Measurements from ENCODE around the gene KDM4B. TPM values are rescaled to one million over a fixed set of nuclear protein-coding genes. Genes with fewer than 3 reads are reported as not detected.

The KDM4B gene
- total and polyA plus RNA-seq, 9 donors = 5.2 to 62.9 (median 46.4) TPM

DNA sequence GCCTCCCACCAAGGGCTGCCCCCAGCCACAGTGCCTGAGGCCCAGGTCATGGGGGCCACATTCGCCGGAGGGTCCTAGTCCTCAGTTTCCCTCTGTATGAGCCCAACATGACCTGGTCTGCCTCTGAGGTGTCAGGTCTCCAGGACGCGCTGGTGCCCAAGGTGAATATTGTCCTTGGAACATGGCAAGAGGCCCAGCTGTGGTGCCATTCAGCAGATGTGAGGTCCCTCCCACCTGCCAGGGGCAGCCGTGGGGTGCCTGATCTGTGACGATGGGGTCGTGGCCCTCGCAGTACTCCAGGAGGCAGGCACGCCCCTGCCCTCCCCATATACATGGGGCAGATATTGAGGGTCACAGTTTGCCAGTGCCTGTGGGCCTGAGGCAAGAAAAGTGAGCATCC, 151.9 kb downstream of the KDM4B start:
- WGBS, 3 donors = 88 to 93% (median 92%) methylated on average over 7 to 9 of the region's 9 CpGs
- peaks cover 5% of the 10 kb centered on the region for H3K4me1 ChIP-seq (ENCODE audit: insufficient read depth)
- DNase-seq = no peak
- H3K4me3 ChIP-seq = no peak overlapping the region
- intact Hi-C loops (cut with DNase I) = no loop called here
- no peaks in the 10 kb centered on the region for H3K36me3 ChIP-seq
- no peaks in the 10 kb centered on the region for H3K9me3 ChIP-seq
- no peak for TF ChIP-seq EP300 (IDR thresholded peaks at IDR 0.05)
- no peak for TF ChIP-seq POLR2A (IDR thresholded peaks at IDR 0.05)
- TF ChIP-seq, protein P1, sequence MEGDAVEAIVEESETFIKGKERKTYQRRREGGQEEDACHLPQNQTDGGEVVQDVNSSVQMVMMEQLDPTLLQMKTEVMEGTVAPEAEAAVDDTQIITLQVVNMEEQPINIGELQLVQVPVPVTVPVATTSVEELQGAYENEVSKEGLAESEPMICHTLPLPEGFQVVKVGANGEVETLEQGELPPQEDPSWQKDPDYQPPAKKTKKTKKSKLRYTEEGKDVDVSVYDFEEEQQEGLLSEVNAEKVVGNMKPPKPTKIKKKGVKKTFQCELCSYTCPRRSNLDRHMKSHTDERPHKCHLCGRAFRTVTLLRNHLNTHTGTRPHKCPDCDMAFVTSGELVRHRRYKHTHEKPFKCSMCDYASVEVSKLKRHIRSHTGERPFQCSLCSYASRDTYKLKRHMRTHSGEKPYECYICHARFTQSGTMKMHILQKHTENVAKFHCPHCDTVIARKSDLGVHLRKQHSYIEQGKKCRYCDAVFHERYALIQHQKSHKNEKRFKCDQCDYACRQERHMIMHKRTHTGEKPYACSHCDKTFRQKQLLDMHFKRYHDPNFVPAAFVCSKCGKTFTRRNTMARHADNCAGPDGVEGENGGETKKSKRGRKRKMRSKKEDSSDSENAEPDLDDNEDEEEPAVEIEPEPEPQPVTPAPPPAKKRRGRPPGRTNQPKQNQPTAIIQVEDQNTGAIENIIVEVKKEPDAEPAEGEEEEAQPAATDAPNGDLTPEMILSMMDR (IDR thresholded peaks at IDR 0.05) = no peak
- no peaks in the 10 kb centered on the region for H3K27me3 ChIP-seq
- no peak overlapping the region for H3K27ac ChIP-seq

DNA sequence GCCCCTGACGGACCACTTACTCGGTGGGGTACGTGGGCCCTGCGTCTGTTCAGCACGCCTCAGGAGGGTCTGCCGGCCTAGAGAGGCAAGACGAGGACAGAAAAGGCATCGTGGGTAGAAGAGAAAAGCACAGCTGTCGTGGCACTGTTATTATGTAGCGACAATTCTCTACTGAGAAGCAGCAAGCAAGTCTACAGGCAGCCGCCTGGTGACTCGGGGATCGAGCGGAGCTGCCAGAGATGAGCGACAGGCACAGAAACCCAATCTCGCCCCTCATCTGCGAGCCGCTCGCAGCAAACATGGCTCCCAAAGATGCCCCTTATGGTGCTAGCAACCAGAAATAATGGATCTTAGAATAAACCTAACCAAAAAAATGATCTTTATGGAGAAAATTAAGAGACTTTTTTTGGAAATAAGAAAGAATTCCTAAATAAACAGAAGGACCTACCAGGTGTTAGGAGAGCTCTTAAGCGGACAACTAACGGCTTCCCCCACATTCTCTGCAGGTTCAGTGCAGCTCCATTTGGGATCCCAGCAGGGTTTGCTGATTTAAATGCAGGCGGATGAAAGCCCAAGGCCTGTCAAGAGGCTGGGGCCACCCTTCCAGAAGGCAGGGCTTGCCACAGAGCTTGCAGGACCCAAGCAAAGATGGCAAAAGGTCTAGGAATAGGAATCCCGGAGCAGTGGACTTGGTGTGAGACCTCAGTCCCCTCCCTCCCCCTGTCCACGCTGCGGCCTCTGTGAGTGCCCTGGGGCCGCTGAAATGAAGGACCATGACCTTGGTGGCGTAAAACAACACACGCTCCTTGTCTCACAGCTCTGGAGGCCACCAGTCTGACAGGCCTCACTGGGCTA, 152.6 kb downstream of the KDM4B start:
- 86 to 92% (median 89%) methylated on average over 28 of the region's 28 CpGs for WGBS, 3 donors
- Histone ChIP-seq H3K4me1 (ENCODE audit: insufficient read depth) (peaks cover 5% of the 10 kb centered on the region), H3K9me3 (no peaks in the 10 kb centered on the region), H3K36me3 (no peaks in the 10 kb centered on the region), H3K27ac (no peak overlapping the region), H3K4me3 (no peak overlapping the region), H3K27me3 (no peaks in the 10 kb centered on the region)
- DNase-seq = no peak
- intact Hi-C loops (cut with DNase I) = no loop called here
- TF ChIP-seq EP300 (IDR thresholded peaks at IDR 0.05) = no peak
- no peak for TF ChIP-seq POLR2A (IDR thresholded peaks at IDR 0.05)
- TF ChIP-seq, protein P1 (IDR thresholded peaks at IDR 0.05) = no peak

DNA sequence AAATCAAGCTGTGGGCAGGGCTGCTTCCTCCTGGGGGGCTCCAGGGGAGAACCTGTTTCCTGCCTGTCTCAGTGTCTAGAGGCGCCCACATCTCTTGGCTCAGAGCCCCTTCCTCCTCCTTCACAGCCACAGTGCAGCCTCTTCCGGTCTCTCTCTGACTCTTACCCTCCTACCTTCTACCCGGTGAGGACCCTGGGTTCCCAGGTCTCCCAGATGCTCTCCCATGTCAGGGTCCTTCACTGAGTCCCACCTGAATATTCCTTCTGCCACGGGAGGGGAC, 153.1 kb downstream of the KDM4B start:
- Histone ChIP-seq H3K4me1 (ENCODE audit: insufficient read depth) (peaks cover 5% of the 10 kb centered on the region), H3K27ac (no peak overlapping the region), H3K36me3 (no peaks in the 10 kb centered on the region), H3K4me3 (no peak overlapping the region), H3K9me3 (no peaks in the 10 kb centered on the region), H3K27me3 (no peaks in the 10 kb centered on the region)
- DNase-seq = no peak
- intact Hi-C loops (cut with DNase I) = no loop called here
- TF ChIP-seq, protein P1 (IDR thresholded peaks at IDR 0.05) = no peak
- no peak for TF ChIP-seq EP300 (IDR thresholded peaks at IDR 0.05)
- TF ChIP-seq POLR2A (IDR thresholded peaks at IDR 0.05) = no peak
- 54 to 60% (median 55%) methylated on average over 4 of the region's 4 CpGs for WGBS, 3 donors

DNA sequence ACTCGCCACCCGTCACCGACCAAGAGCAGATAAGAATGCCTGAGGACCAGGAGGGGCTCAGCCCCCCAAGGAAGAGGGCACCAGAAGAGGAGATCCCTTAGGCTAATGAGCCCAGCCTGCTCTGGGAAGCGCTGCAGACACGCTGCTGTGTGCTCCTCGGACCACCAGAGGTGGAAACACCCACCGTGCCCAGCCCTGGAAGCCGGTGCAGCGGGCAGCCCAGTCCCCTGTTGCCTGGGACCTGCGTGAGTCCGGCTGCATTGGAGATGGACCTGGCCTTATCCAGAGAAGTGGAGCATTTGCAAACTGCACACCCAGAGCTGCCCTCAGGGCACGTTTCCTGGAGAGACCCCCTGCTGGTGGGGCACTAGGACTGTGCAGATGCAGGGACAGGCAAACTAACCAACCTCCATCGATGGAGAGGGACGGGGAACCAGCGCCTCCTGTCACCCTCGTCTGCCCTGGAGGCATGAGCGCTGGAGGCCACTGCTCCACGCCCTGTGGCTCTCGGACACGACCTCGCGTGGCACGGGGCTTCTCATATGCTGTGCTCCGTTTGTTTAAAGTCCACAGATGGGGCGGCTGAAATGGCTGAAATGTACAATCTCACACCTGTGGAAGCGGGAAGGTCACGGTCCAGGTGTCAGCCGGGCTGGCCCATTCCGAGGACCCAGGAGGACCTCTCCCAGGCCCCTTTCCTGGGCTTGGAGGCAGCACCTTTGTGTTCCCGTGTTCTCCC, 153.9 kb downstream of the KDM4B start:
- 92 to 94% (median 93%) methylated on average over 28 to 30 of the region's 30 CpGs for WGBS, 3 donors
- no peaks in the 10 kb centered on the region for H3K36me3 ChIP-seq

More for the DNA sequence above, 153.9 kb downstream of the KDM4B start:
- Histone ChIP-seq H3K27me3 (no peaks in the 10 kb centered on the region), H3K4me3 (no peak overlapping the region), H3K4me1 (ENCODE audit: insufficient read depth) (peaks cover 8% of the 10 kb centered on the region), H3K27ac (no peak overlapping the region), H3K9me3 (no peaks in the 10 kb centered on the region)
- no peak for DNase-seq
- TF ChIP-seq, protein P1 (IDR thresholded peaks at IDR 0.05) = peak in 1 of 3 donors; percentile 7
- no peak for TF ChIP-seq POLR2A (IDR thresholded peaks at IDR 0.05)
- TF ChIP-seq EP300 (IDR thresholded peaks at IDR 0.05) = no peak
- intact Hi-C loops (cut with DNase I) = no loop called here
